Neural crest cell (in vitro differentiated cells): ENCODE measurements around the gene BSPRY. TPM values are rescaled to one million over a fixed set of nuclear protein-coding genes. Genes with fewer than 3 reads are reported as not detected.

Experiments used
- DNase-seq: peaks from one replicate; pipeline ENCODE4 v3.0.0; 2021; ENCODE audit warnings: low read depth, mixed read lengths, low spot score
- H3K27ac Mint-ChIP-seq: one replicate; pipeline ENCODE4 v1.8.0; 2021; ENCODE audit warnings: mild to moderate bottlenecking, mixed read lengths; ENCODE audit not compliant: unreplicated experiment
- H3K27me3 Mint-ChIP-seq: 2 replicates; pipeline ENCODE4 v1.8.0; 2021; ENCODE audit warnings: low read depth, mild to moderate bottlenecking, mixed read lengths
- H3K36me3 Mint-ChIP-seq: 2 replicates; pipeline ENCODE4 v1.8.0; 2021; ENCODE audit warnings: low read depth, mild to moderate bottlenecking, mixed read lengths
- H3K4me1 Mint-ChIP-seq: 2 replicates; pipeline ENCODE4 v1.8.0; 2021; ENCODE audit warnings: mixed read lengths
- H3K4me3 Mint-ChIP-seq: one replicate; pipeline ENCODE4 v1.8.0; 2021; ENCODE audit warnings: mild to moderate bottlenecking, mixed read lengths
- H3K9me3 Mint-ChIP-seq: 2 replicates; pipeline ENCODE4 v1.8.0; 2021; ENCODE audit warnings: mixed read lengths
- total RNA-seq: library from RNA; stranded (reverse); gene quantifications from 2 replicates; pipeline ENCODE4 v1.2.1, GENCODE V29; 2021
- TF ChIP-seq, protein P1 (sequence below): fragments of 200-600 bp; sonication (generic); conservative IDR thresholded peaks from 2 replicates; pipeline ENCODE4 v1.5.0; 2021; ENCODE audit warnings: antibody characterized with exemption, mild to moderate bottlenecking

BSPRY gene
- total RNA-seq, 1 donor from 2014 or later = not detected

DNA sequence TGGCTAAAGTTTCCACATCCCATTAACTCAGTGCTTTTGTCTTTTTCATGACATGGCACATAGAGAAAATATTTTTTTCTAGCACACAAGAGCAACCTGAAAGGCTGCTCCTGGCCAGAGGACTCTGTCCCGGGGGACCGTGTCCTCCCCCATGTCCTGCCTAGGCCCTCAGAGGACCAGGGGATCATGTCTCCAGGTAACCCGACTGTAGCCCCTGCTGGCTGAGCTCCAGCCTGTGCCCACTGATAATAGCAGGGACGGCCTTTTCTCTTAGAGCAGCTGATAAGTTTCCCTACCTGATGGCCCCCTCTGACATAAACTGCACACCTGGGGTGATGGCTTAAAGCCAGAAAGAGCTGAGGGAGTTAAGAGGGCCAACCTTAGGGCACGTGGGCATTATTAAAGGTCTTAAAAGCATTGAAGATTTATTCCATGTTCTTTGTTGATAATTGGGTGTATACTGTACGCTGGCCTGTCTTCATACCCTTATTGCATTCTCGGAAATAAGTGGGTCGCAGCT is 21.5 kb downstream of the BSPRY start:
- Mint-ChIP-seq H3K4me3 (no peak overlapping the region), H3K36me3 (no peaks in the 10 kb centered on the region), H3K9me3 (no peaks in the 10 kb centered on the region), H3K27me3 (no peaks in the 10 kb centered on the region), H3K27ac (no peak overlapping the region), H3K4me1 (peaks cover 6% of the 10 kb centered on the region)
- DNase-seq = no peak
- TF ChIP-seq, protein P1, sequence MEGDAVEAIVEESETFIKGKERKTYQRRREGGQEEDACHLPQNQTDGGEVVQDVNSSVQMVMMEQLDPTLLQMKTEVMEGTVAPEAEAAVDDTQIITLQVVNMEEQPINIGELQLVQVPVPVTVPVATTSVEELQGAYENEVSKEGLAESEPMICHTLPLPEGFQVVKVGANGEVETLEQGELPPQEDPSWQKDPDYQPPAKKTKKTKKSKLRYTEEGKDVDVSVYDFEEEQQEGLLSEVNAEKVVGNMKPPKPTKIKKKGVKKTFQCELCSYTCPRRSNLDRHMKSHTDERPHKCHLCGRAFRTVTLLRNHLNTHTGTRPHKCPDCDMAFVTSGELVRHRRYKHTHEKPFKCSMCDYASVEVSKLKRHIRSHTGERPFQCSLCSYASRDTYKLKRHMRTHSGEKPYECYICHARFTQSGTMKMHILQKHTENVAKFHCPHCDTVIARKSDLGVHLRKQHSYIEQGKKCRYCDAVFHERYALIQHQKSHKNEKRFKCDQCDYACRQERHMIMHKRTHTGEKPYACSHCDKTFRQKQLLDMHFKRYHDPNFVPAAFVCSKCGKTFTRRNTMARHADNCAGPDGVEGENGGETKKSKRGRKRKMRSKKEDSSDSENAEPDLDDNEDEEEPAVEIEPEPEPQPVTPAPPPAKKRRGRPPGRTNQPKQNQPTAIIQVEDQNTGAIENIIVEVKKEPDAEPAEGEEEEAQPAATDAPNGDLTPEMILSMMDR = no peak

DNA sequence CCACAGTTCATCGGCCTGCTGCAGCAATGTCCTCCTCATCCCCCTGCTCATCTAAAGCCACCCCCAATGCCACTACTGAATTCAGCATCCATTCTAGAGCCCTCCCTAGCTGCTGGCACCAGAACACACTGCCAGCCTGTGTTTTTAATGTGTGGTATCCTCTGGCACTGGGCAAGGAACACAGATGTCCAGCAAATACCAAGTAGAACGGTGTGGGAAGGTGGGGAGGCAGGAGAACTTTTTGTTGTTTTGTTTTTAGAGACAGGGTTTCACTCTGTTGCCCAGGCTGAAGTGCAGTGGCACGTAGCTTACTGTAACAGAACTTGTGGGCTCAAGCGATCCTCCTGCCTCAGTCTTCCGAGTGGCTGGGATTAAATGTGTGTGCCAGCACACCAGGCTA is 22.7 kb downstream of the BSPRY start:
- DNase-seq = no peak
- H3K36me3 Mint-ChIP-seq = no peaks in the 10 kb centered on the region
- H3K9me3 Mint-ChIP-seq = no peaks in the 10 kb centered on the region
- TF ChIP-seq, protein P1 = no peak
- H3K4me3 Mint-ChIP-seq = no peak overlapping the region
- H3K27ac Mint-ChIP-seq = no peak overlapping the region
- no peaks in the 10 kb centered on the region for H3K27me3 Mint-ChIP-seq
- peaks cover 6% of the 10 kb centered on the region for H3K4me1 Mint-ChIP-seq

DNA sequence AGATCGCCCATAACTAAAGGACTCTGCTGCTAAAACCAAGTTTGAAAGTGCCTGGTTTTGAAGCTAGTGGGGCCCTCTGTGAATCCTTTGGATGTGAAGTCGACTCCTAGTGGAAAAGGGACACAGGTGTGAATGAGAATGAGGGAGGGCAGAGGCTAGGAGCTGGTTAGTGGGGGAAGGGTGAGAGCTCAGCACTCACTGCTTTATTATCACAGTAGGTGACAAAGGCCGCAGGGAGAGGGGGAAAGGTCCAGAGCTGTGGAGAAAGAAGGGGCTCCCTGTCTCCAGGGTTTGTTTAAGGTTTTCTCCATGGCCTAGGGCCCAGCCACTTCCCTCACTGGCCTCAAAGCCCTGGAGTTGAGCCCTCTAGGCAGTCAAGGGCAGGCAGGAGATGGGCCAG is 23.9 kb downstream of the BSPRY start:
- H3K9me3 Mint-ChIP-seq = no peaks in the 10 kb centered on the region
- no peaks in the 10 kb centered on the region for H3K36me3 Mint-ChIP-seq
- no peak for DNase-seq

DNA sequence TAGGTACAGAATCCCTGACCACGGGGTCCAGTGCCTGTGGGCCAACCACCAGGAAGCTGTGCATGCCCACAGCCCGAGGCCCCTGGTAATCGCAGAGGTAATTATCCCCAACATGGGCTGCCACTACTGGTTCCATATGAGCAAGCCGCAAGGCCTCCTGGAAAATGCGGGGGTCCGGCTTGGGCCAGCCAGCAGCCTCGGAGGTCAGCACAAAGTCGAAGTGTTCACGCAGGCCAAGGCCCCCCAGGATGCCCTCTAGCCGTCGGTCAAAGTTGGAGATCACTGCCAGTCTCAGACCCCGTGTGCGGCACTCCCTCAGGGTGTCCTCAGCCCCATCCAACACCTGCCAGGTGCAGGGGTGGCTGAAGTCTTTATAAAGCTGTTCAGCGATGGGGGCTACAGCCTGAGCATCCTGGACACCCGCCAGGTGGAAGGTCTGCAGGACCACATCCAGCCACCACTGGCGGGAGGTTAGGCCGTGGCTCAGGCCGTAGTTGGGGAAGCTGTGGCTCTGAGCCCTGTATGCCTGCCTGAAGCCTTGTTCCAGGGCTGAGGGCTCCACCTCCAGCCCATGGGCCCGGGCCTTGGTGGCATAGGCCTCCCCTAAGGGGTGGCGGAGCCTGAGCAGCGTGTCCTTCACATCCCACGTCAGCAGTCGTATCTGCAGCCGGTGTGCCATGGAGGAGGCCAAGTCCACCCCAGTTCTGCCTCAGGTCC is 24.5 kb downstream of the BSPRY start:
- Mint-ChIP-seq H3K4me3 (peak overlapping the region; percentile 38), H3K27me3 (no peaks in the 10 kb centered on the region), H3K36me3 (no peaks in the 10 kb centered on the region), H3K9me3 (no peaks in the 10 kb centered on the region), H3K27ac (no peak overlapping the region), H3K4me1 (peaks cover 6% of the 10 kb centered on the region)
- TF ChIP-seq, protein P1 = no peak
- no peak for DNase-seq

More for the DNA sequence above, 23.9 kb downstream of the BSPRY start:
- Mint-ChIP-seq H3K27me3 (no peaks in the 10 kb centered on the region), H3K27ac (peak overlapping the region; percentile 43), H3K4me1 (peaks cover 6% of the 10 kb centered on the region), H3K4me3 (peak overlapping the region; percentile 34)
- TF ChIP-seq, protein P1 = no peak

DNA sequence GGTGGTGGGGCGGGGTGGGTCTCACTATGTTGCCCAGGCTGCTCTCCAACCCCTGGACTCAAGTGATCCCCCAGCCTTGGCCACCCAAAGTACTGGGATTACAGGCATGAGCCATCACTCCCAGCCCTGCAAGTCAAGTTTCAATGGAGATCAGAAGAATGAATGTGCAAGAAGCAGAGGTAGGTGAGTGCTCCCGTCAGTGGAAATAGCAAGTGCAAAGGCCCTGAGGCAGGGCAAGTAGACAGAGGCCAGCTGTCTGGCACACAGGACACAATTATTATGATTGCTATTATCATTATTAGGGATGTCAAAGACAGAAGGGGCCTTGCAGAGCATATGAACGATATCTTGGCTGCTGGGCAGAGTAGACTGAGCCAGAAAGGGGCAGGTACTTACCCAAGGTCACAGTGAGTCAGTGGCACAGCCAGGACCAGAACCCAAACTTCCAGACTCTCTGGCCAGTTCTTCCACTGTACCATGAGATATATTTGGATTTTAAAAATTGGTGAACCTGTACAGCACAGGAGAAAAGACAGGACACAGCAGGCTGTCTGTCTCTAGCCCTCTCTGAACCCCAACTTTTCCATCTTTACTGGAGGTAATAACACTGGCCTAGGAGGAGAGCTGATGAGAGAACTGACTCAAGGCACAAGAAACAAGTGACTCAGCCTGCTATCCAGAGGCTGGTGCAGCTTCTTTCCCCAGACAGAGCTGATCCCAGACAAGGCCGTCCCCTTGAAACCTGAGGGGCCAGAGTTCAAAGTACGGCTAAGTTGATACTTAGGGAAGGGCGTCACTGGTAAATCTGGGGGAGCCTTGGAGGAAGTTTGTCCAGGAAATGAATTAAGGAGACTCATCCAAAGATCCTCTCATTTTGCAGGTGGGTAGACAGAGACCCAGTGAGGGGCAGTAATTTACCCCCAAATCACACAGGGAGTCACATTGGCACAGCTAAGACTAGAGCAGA is 26.0 kb downstream of the BSPRY start:
- Mint-ChIP-seq H3K4me1 (peaks cover 6% of the 10 kb centered on the region), H3K27ac (no peak overlapping the region), H3K27me3 (no peaks in the 10 kb centered on the region), H3K4me3 (peak overlapping the region; percentile 86), H3K9me3 (no peaks in the 10 kb centered on the region), H3K36me3 (no peaks in the 10 kb centered on the region)
- TF ChIP-seq, protein P1 = no peak
- DNase-seq = no peak
